Uterus (tissue), 2 donors: ENCODE data around the gene CASZ1.

ENCODE experiments used
- POLR2A ChIP-seq, 2 donors: fragments of 450-650 bp; IDR thresholded peaks; one replicate each; pipeline ENCODE4 v1.6.1; 2016; ENCODE audit warnings: antibody characterized with exemption in 2 of 2, mild to moderate bottlenecking in 1 of 2, moderate library complexity in 1 of 2
- TF ChIP-seq, protein P1 (sequence below), 4 experiments: fragments of 200-600 bp in 2 of 4; fragments of 450-650 bp in 2 of 4; sonication (generic) in 2 of 4; IDR thresholded peaks; one replicate each; pipeline ENCODE4 v1.5.1; 2016 to 2019; ENCODE audit warnings: antibody characterized with exemption in 4 of 4, mild to moderate bottlenecking in 2 of 4, moderate library complexity in 1 of 4

DNA sequence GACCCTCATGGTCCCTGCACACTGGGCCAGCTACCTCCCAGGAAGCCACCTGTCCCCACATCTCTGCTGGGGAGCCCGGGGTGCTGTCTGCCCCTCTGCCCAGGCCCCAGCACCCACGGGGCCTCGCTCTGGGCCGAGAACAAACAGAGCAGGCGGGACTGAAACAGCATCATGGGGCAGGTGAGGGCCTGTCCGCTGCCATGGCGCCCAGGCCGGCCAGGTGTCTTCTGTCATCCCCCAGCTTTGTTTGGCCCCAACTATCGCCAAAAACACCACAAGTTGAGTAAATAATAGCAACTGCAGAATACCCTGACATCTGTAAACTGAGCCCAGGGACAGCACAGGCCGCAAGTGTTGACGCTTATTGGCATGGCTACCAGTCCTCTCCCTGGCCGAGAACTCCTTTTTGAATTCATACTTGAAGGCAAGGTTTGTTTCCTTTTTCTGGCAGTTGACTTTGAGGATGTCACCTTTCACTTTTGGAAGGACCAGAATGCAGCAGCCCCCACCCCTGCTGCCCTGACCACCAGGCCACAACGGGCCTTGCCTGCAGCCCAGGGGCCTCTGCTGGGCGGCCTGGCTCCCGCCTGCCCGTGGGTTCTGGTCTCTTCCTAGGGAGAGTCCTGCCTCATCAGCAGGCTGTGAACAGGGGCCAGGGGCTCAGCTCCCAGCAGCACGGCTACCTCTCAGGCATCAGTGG lies 152.7 kb downstream of the CASZ1 start:
- TF ChIP-seq, protein P1, sequence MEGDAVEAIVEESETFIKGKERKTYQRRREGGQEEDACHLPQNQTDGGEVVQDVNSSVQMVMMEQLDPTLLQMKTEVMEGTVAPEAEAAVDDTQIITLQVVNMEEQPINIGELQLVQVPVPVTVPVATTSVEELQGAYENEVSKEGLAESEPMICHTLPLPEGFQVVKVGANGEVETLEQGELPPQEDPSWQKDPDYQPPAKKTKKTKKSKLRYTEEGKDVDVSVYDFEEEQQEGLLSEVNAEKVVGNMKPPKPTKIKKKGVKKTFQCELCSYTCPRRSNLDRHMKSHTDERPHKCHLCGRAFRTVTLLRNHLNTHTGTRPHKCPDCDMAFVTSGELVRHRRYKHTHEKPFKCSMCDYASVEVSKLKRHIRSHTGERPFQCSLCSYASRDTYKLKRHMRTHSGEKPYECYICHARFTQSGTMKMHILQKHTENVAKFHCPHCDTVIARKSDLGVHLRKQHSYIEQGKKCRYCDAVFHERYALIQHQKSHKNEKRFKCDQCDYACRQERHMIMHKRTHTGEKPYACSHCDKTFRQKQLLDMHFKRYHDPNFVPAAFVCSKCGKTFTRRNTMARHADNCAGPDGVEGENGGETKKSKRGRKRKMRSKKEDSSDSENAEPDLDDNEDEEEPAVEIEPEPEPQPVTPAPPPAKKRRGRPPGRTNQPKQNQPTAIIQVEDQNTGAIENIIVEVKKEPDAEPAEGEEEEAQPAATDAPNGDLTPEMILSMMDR (IDR thresholded peaks at IDR 0.05): no peak
- no peak for TF ChIP-seq POLR2A (IDR thresholded peaks at IDR 0.05)
